Stimulated activated CD8-positive, alpha-beta memory T cell treated with anti-CD3 and anti-CD28 coated beads, Interleukin-12 subunit alpha, Interleukin-12 subunit beta, amount 100 ng/mL, for 24 hours (primary cell): ENCODE results near the gene ZGPAT.

Experiments used
- DNase-seq: peaks from one replicate; pipeline ENCODE4 v3.0.0-alpha.2; 2020; ENCODE audit errors: extremely low read depth

Gene ZGPAT

GRCh38 chr20:63692436-63693082 is 15.3 kb upstream of the ZGPAT start:
- DNase-seq, result no peak

GRCh38 chr20:63693083-63693732 is 14.6 kb upstream of the ZGPAT start:
- DNase-seq, result no peak

- no peak for DNase-seq
Observed at GRCh38 chr20:63693733-63694583, 13.9 kb upstream of the ZGPAT start.

GRCh38 chr20:63694584-63695423 is 13.0 kb upstream of the ZGPAT start:
- DNase-seq, result no peak

- no peak for DNase-seq
Observed at GRCh38 chr20:63695424-63696305, 12.2 kb upstream of the ZGPAT start.

GRCh38 chr20:63696306-63696627 is 11.6 kb upstream of the ZGPAT start:
- DNase-seq, result no peak

- no peak for DNase-seq
Observed at GRCh38 chr20:63696628-63697356, 11.0 kb upstream of the ZGPAT start, which contains the start of gene TNFRSF6B. TNFRSF6B (plus strand) TSS chr20:63696652; CDS start chr20:63696768, 116 bp downstream.

- no peak for DNase-seq
Observed at GRCh38 chr20:63697357-63697867, 10.4 kb upstream of the ZGPAT start.

GRCh38 chr20:63697868-63698545 is 9.8 kb upstream of the ZGPAT start:
- DNase-seq, result no peak

GRCh38 chr20:63698739-63699465 is 8.9 kb upstream of the ZGPAT start:
- no peak for DNase-seq

- no peak for DNase-seq
Observed at GRCh38 chr20:63699466-63700198, 8.2 kb upstream of the ZGPAT start.

GRCh38 chr20:63700199-63701050 is 7.4 kb upstream of the ZGPAT start:
- DNase-seq, result no peak

GRCh38 chr20:63701051-63701328 is 6.8 kb upstream of the ZGPAT start:
- DNase-seq, result no peak

- DNase-seq, result no peak
Observed at GRCh38 chr20:63701329-63702035, 6.4 kb upstream of the ZGPAT start.

GRCh38 chr20:63702036-63702665 is 5.7 kb upstream of the ZGPAT start:
- no peak for DNase-seq
